Hematopoietic multipotent progenitor cell treated with erythropoietin and hydrocortisone succinate and interleukin-3 and kit ligand, for 4 days (in vitro differentiated cells): Measurements from ENCODE around the gene SLC16A12.

ENCODE experiments used
- DNase-seq: peaks from one replicate; pipeline ENCODE4 v3.0.0-alpha.2; 2015

The SLC16A12 gene

GRCh38 chr10:89535171-89536012, at the start of gene SLC16A12:
SLC16A12 (minus strand) TSS chr10:89535594; CDS start chr10:89462578, 73,016 bp downstream.
- DNase-seq: peak; percentile 30

- DNase-seq: no peak
These were observed 46.6 kb upstream of the SLC16A12 start for GRCh38 chr10:89582022-89582421.

GRCh38 chr10:89580243-89580642, 44.8 kb upstream of the SLC16A12 start:
- no peak for DNase-seq

- no peak for DNase-seq
These were observed 41.3 kb upstream of the SLC16A12 start for GRCh38 chr10:89576696-89577095.

GRCh38 chr10:89576022-89576421, 40.6 kb upstream of the SLC16A12 start:
- DNase-seq: no peak

GRCh38 chr10:89575031-89575430, 39.6 kb upstream of the SLC16A12 start:
- no peak for DNase-seq

GRCh38 chr10:89574368-89574767, 39.0 kb upstream of the SLC16A12 start:
- DNase-seq: peak; percentile 27

GRCh38 chr10:89567576-89568245, 32.3 kb upstream of the SLC16A12 start:
- no peak for DNase-seq

GRCh38 chr10:89566992-89567391, 31.6 kb upstream of the SLC16A12 start:
- no peak for DNase-seq

GRCh38 chr10:89566095-89566950, 30.9 kb upstream of the SLC16A12 start:
- no peak for DNase-seq

GRCh38 chr10:89565180-89565579, 29.8 kb upstream of the SLC16A12 start:
- DNase-seq: no peak

GRCh38 chr10:89563861-89564478, 28.6 kb upstream of the SLC16A12 start:
- peak; percentile 71 for DNase-seq

- no peak for DNase-seq
These were observed 27.9 kb upstream of the SLC16A12 start for GRCh38 chr10:89563311-89563710.

- no peak for DNase-seq
These were observed 21.2 kb upstream of the SLC16A12 start for GRCh38 chr10:89556600-89556999.

GRCh38 chr10:89555688-89556445, 20.5 kb upstream of the SLC16A12 start:
- DNase-seq: peak; percentile 20

GRCh38 chr10:89554433-89554832, 19.0 kb upstream of the SLC16A12 start:
- DNase-seq: no peak

GRCh38 chr10:89553064-89553734, 17.8 kb upstream of the SLC16A12 start:
- no peak for DNase-seq

GRCh38 chr10:89552213-89552612, 16.8 kb upstream of the SLC16A12 start:
- no peak for DNase-seq

GRCh38 chr10:89550509-89550908, 15.1 kb upstream of the SLC16A12 start:
- peak; percentile 70 for DNase-seq

- DNase-seq: no peak
These were observed 14.1 kb upstream of the SLC16A12 start for GRCh38 chr10:89549510-89549909.

GRCh38 chr10:89548673-89549072, 13.3 kb upstream of the SLC16A12 start:
- peak; percentile 25 for DNase-seq
